Brain microvascular endothelial cell (primary cell): ENCODE measurements around the gene MED12L.

Experiments used
- DNase-seq: peaks from one replicate; pipeline ENCODE4 v3.0.0-alpha.2; 2020
- H3K27ac ChIP-seq: fragments of 250-450 bp; sonication (Bioruptor Pico); 2 replicates; pipeline ENCODE4 v1.5.1; 2020; ENCODE audit warnings: mild to moderate bottlenecking, moderate library complexity
- H3K27me3 ChIP-seq: fragments of 250-450 bp; sonication (Bioruptor Pico); replicated peaks from 2 replicates; pipeline ENCODE4 v1.5.1; 2020; ENCODE audit warnings: mild to moderate bottlenecking
- H3K36me3 ChIP-seq: fragments of 250-450 bp; sonication (Bioruptor Pico); replicated peaks from 2 replicates; pipeline ENCODE4 v1.5.1; 2020; ENCODE audit warnings: mild to moderate bottlenecking
- H3K4me3 ChIP-seq: 2 replicates; pipeline ENCODE4 v1.5.1; 2011; ENCODE audit warnings: low read depth, mild to moderate bottlenecking, control low read depth, low read length, moderate library complexity
- in situ Hi-C: cut with HindIII; loops from 2 replicates; pipeline ENCODE4 v1.10.0; 2017; ENCODE audit warnings: low sequenced_read_pairs, low pct_ligation_motif_present
- TF ChIP-seq, protein P1 (sequence below): IDR thresholded peaks from 2 replicates; pipeline ENCODE4 v1.5.1; 2011; ENCODE audit warnings: low read depth, mild to moderate bottlenecking, moderate library complexity, low read length, control low read depth, inconsistent platforms; ENCODE audit errors: missing control alignments

Gene MED12L

DNA sequence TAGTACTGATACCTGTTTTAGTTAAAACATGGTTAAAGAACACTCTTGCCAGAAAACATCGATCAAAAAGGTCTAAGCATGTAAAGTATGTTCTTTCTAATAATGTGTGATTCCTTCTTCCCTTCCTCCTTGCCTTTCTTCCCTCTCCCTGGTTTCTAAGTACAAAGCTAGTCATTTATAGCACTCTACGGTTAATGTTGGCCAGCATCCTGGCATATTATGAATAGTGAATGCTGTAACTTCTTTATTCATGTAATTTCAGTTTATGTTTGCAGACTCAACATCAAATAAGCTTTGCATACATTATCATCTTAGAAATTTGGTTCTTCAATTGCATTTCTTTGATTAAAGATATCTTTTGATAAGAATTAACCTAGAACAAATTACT, 272.0 kb downstream of the MED12L start:
- TF ChIP-seq, protein P1, sequence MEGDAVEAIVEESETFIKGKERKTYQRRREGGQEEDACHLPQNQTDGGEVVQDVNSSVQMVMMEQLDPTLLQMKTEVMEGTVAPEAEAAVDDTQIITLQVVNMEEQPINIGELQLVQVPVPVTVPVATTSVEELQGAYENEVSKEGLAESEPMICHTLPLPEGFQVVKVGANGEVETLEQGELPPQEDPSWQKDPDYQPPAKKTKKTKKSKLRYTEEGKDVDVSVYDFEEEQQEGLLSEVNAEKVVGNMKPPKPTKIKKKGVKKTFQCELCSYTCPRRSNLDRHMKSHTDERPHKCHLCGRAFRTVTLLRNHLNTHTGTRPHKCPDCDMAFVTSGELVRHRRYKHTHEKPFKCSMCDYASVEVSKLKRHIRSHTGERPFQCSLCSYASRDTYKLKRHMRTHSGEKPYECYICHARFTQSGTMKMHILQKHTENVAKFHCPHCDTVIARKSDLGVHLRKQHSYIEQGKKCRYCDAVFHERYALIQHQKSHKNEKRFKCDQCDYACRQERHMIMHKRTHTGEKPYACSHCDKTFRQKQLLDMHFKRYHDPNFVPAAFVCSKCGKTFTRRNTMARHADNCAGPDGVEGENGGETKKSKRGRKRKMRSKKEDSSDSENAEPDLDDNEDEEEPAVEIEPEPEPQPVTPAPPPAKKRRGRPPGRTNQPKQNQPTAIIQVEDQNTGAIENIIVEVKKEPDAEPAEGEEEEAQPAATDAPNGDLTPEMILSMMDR, result no peak
- DNase-seq, result no peak
- in situ Hi-C loops, result no loop called here
- Histone ChIP-seq H3K27ac (no peak overlapping the region), H3K4me3 (no peak overlapping the region), H3K27me3 (no peaks in the 10 kb centered on the region), H3K36me3 (no peaks in the 10 kb centered on the region)

DNA sequence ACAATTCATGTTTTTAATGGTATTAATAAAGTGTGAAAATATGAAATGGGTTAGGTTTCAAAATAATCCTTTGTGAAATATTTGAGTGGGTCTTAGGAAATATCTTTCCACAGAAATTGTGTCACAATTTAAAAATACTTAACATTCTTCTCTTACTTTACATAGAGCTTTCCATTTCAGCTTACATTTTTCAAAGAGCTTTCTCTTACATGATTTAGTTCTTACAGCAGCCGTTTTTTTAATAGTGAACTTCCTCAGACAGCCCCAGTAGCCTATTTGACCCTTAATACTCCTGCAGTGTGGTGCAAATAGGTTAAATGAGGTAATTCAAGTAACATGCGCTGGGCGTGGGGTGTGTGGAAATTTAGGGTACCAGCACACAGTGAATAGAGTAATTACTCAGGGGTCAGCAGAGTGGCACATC, 277.3 kb downstream of the MED12L start:
- no peaks in the 10 kb centered on the region for H3K27me3 ChIP-seq
- DNase-seq, result no peak
- H3K36me3 ChIP-seq, result no peaks in the 10 kb centered on the region
- TF ChIP-seq, protein P1, result no peak
- in situ Hi-C loops, result no loop called here
- no peak overlapping the region for H3K27ac ChIP-seq
- no peak overlapping the region for H3K4me3 ChIP-seq

DNA sequence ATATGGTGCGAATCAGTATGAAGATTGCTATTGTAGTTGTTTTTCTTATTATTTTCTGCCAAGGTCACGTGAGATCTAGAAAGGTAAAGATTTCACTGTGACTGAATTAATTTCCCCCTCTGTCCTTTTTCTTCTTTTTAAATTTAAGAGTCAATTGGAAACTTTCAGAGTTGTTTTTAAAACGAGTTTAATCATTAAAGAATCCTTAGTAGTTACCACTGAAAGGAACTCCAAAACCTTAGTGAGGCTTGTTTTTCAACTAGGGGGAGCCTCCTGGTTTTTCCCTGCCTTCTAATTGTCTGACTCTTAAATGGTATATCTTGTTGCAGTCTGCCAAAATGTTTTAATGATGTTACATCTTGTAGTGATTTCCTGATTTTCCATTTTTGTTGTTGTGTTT, 281.5 kb downstream of the MED12L start:
- Histone ChIP-seq H3K36me3 (no peaks in the 10 kb centered on the region), H3K27ac (no peak overlapping the region), H3K4me3 (no peak overlapping the region), H3K27me3 (no peaks in the 10 kb centered on the region)
- in situ Hi-C loops, result no loop called here
- TF ChIP-seq, protein P1, result no peak
- DNase-seq, result no peak

DNA sequence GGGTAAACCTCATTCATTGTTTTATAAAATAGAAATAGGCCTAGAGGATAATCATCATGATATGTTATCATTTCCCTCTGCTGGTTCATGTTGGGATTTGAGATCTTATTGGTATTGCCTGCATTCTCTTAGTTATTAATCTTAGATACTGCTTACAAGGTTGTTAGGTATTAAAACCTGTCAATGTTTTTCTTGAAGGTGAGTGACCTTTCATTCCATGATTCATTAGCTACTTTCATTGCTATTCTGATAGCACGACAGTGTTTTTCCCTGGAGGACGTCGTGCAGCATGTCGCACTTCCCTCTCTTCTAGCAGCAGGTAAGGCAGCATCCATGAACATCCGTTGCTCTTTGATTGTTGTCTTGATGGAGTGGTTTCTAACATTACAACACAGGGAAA, 282.0 kb downstream of the MED12L start:
- H3K27me3 ChIP-seq, result no peaks in the 10 kb centered on the region
- H3K4me3 ChIP-seq, result no peak overlapping the region
- TF ChIP-seq, protein P1, result no peak
- DNase-seq, result no peak
- H3K27ac ChIP-seq, result no peak overlapping the region
- no peaks in the 10 kb centered on the region for H3K36me3 ChIP-seq
- in situ Hi-C loops, result no loop called here

DNA sequence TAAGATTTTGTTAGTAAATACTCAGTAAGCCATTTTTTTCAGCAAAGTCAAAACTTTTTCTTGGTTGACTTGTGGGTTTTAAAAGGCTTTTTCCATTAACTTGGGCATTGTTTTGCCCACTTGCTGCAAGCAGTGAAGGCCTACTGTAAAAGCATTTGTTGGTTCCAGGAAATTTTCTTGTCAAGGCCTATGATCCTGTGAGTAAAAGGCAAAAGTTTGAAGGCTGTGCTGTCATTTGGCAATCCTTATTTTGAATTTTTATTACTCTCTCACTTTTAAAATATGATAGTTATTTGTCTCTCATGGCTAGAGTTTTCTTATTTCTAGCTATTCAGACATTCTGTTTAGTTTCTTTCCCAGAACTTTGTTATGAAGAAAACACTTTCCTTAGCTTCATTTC, 286.1 kb downstream of the MED12L start:
- no peaks in the 10 kb centered on the region for H3K27me3 ChIP-seq
- DNase-seq, result no peak
- TF ChIP-seq, protein P1, result no peak
- no peak overlapping the region for H3K4me3 ChIP-seq
- in situ Hi-C loops, result no loop called here
- H3K36me3 ChIP-seq, result no peaks in the 10 kb centered on the region
- no peak overlapping the region for H3K27ac ChIP-seq

DNA sequence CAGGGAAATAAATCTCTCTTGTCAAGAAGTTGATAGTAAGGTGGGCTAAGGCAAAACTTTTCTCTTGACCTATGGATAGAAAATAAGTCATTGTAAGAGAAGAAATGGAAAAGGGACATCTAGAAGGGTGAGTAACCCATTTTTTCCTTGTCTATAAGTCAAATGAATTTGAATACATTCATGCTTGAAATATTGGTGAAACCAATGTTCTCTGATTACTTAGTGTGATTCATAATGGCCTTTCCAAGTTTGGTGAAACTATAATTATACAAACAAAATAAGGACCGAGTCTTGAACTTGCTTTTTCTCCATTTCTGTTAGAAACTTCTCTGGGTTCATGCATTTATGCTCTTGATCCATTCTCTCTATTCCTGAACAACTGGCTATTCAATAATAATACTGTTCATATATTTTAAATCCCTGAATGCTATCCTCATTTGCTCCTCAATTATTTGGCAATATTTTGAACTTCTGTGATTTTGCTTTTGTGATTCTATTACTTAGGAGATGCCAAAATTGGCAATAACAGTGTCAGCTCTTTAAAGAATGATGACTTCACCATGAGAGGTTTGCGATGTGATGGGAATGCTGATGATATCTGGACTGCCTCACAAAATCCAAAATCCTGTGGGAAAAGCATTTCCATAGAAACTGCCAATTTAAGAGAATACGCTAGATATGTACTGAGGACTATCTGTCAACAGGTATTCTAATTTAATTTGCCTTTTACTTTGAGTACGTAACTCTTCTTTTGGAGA, 286.8 kb downstream of the MED12L start:
- no peaks in the 10 kb centered on the region for H3K36me3 ChIP-seq
- no peak for DNase-seq
- in situ Hi-C loops, result no loop called here
- H3K27ac ChIP-seq, result no peak overlapping the region
- no peak overlapping the region for H3K4me3 ChIP-seq
- TF ChIP-seq, protein P1, result no peak
- H3K27me3 ChIP-seq, result no peaks in the 10 kb centered on the region
